BJ (cell line): ENCODE measurements around the gene NKD2. TPM values are rescaled to one million over a fixed set of nuclear protein-coding genes. Genes with fewer than 3 reads are reported as not detected.

Source experiments
- CTCF ChIA-PET: fragments of 350-600 bp; formaldehyde crosslinking; extraction: SDS; loops from one replicate; lab custom pipeline; 2021; ENCODE audit warnings: antibody characterized with exemption, inconsistent platforms; lab: Yijun Ruan, JAX
- POLR2A ChIA-PET: fragments of 300-600 bp; sonication (Branson Sonifier 250); formaldehyde crosslinking; extraction: SDS; loops from one replicate; lab custom pipeline; 2021; ENCODE audit warnings: antibody characterized with exemption; lab: Charles Lee
- DNase-seq: peaks from one replicate; pipeline ENCODE4 v3.0.0-alpha.2; 2011; ENCODE audit warnings: low read depth
- H3K27me3 ChIP-seq: 2 replicates; pipeline ENCODE4 v1.6.0; 2011; ENCODE audit warnings: low read length; ENCODE audit not compliant: control insufficient read depth, insufficient read depth
- H3K36me3 ChIP-seq: 2 replicates; pipeline ENCODE4 v1.5.1; 2011; ENCODE audit warnings: low read length; ENCODE audit not compliant: control insufficient read depth, insufficient read depth
- H3K4me3 ChIP-seq: 2 replicates; pipeline ENCODE4 v1.5.1; 2011; ENCODE audit warnings: low read depth, mild to moderate bottlenecking, control low read depth, low read length
- CTCF ChIP-seq: IDR thresholded peaks from 2 replicates; pipeline ENCODE4 v1.5.1; 2011; ENCODE audit warnings: low read depth, mild to moderate bottlenecking, control low read depth, inconsistent platforms, low read length, moderate library complexity; ENCODE audit not compliant: insufficient read depth
- polyA plus RNA-seq: library from polyadenylated mRNA; depleted of rRNA; stranded (reverse); fragments of >200 nt; gene quantifications from 2 replicates; pipeline ENCODE4 v1.2.3, GENCODE V29; 2011

Gene NKD2
- polyA plus RNA-seq, 1 experiment = not detected

GRCh38 chr5:1062761-1063568 lies 54.4 kb downstream of the NKD2 start:
- no peak for TF ChIP-seq CTCF
- CTCF ChIA-PET = no interaction called here
- Histone ChIP-seq H3K4me3 (no peak overlapping the region), H3K27me3 (no peaks in the 10 kb centered on the region), H3K36me3 (peaks cover 3% of the 10 kb centered on the region; the same call in 1 of the 2 replicates)
- POLR2A ChIA-PET = no interaction called here
- DNase-seq = no peak

GRCh38 chr5:1063661-1064382 lies 55.2 kb downstream of the NKD2 start:
- no peak for TF ChIP-seq CTCF
- H3K4me3 ChIP-seq = no peak overlapping the region
- ChIA-PET POLR2A (no interaction called here), CTCF (no interaction called here)
- no peaks in the 10 kb centered on the region for H3K27me3 ChIP-seq
- DNase-seq = no peak
- H3K36me3 ChIP-seq = peaks cover 1% of the 10 kb centered on the region; the same call in 1 of the 2 replicates

- ChIA-PET POLR2A (no interaction called here), CTCF (no interaction called here)
- no peak for DNase-seq
- no peaks in the 10 kb centered on the region for H3K27me3 ChIP-seq
- no peak overlapping the region for H3K4me3 ChIP-seq
- peaks cover 1% of the 10 kb centered on the region; the same call in 1 of the 2 replicates for H3K36me3 ChIP-seq
- no peak for TF ChIP-seq CTCF
Measured at GRCh38 chr5:1064383-1065142, 56.0 kb downstream of the NKD2 start.

GRCh38 chr5:1065143-1065750 lies 56.6 kb downstream of the NKD2 start:
- no peak for TF ChIP-seq CTCF
- no peak for DNase-seq
- no peaks in the 10 kb centered on the region for H3K36me3 ChIP-seq
- POLR2A ChIA-PET = no interaction called here
- H3K4me3 ChIP-seq = no peak overlapping the region
- CTCF ChIA-PET = no interaction called here
- no peaks in the 10 kb centered on the region for H3K27me3 ChIP-seq
